ENCODE measurements around the gene MTCH2. TPM values are rescaled to one million over a fixed set of nuclear protein-coding genes. Genes with fewer than 3 reads are reported as not detected.

Gene MTCH2
- total and polyA plus RNA-seq, 2 donors (not counting 1 experiment from before 2014, with no cell fraction given): 64.4 to 169 TPM

- TF ChIP-seq EZH2 (IDR thresholded peaks at IDR 0.05; ENCODE audit: low read length, missing control alignments) (no peak), CTCF (conservative IDR thresholded peaks at IDR 0.05 in 1 of 2, IDR thresholded peaks at IDR 0.05 in 1 of 2; ENCODE audit: low read depth in 1 of 2, low read length in 2 of 2) (no peak)
- Histone ChIP-seq H3K9me3 (ENCODE audit: control insufficient read depth, insufficient read depth, low read depth, low read length) (no peaks in the 10 kb centered on the region), H3K4me2 (ENCODE audit: extremely low read depth, insufficient read depth, low read length) (no peak overlapping the region), H2AFZ (ENCODE audit: low read length) (no peak overlapping the region), H3K27me3 (ENCODE audit: control insufficient read depth, insufficient read depth, low read length) (peaks cover 10% of the 10 kb centered on the region), H3K79me2 (ENCODE audit: control insufficient read depth, insufficient read depth, low read length) (no peaks in the 10 kb centered on the region), H3K36me3 (ENCODE audit: control insufficient read depth, insufficient read depth, low read length) (peaks cover 11% of the 10 kb centered on the region), H4K20me1 (ENCODE audit: control insufficient read depth, extremely low read depth, insufficient read depth, low read length) (no peaks in the 10 kb centered on the region), H3K4me3 (replicated peaks in 1 of 4; ENCODE audit: control extremely low read depth in 1 of 4, insufficient read depth in 1 of 4, low read depth in 3 of 4, low read length in 4 of 4) (no peak overlapping the region), H3K9ac (ENCODE audit: insufficient read depth, low read length) (no peak overlapping the region), H3K4me1 (ENCODE audit: control insufficient read depth, extremely low read depth, insufficient read depth, low read length) (no peaks in the 10 kb centered on the region), H3K27ac (ENCODE audit: insufficient read depth, low read length) (no peak overlapping the region)
- no peak for DNase-seq (ENCODE audit: low read depth in 2 of 2)
Observed at GRCh38 chr11:47587039-47587716, 55.2 kb downstream of the MTCH2 start.

GRCh38 chr11:47586098-47586855, 56.1 kb downstream of the MTCH2 start, which contains the start of gene FAM180B:
TSS of gene FAM180B (plus strand) at chr11:47586678. CDS start at chr11:47586769, 91 bp downstream.
- peaks cover 6% of the 10 kb centered on the region for H3K27me3 ChIP-seq (ENCODE audit: control insufficient read depth, insufficient read depth, low read length)
- H3K79me2 ChIP-seq (ENCODE audit: control insufficient read depth, insufficient read depth, low read length): no peaks in the 10 kb centered on the region
- H3K9ac ChIP-seq (ENCODE audit: insufficient read depth, low read length): no peak within 1 kb of the TSS
- H3K9me3 ChIP-seq (ENCODE audit: control insufficient read depth, insufficient read depth, low read depth, low read length): no peaks in the 10 kb centered on the region
- H2AFZ ChIP-seq (ENCODE audit: low read length): no peak within 1 kb of the TSS
- no peak within 1 kb of the TSS for H3K4me2 ChIP-seq (ENCODE audit: extremely low read depth, insufficient read depth, low read length)
- no peaks in the 10 kb centered on the region for H3K4me1 ChIP-seq (ENCODE audit: control insufficient read depth, extremely low read depth, insufficient read depth, low read length)
- no peak within 1 kb of the TSS for H3K4me3 ChIP-seq (replicated peaks in 1 of 4; ENCODE audit: control extremely low read depth in 1 of 4, insufficient read depth in 1 of 4, low read depth in 3 of 4, low read length in 4 of 4)
- H4K20me1 ChIP-seq (ENCODE audit: control insufficient read depth, extremely low read depth, insufficient read depth, low read length): no peaks in the 10 kb centered on the region
- no peak within 1 kb of the TSS for H3K27ac ChIP-seq (ENCODE audit: insufficient read depth, low read length)
- DNase-seq (ENCODE audit: low read depth in 2 of 2): no peak
- peaks cover 16% of the 10 kb centered on the region for H3K36me3 ChIP-seq (ENCODE audit: control insufficient read depth, insufficient read depth, low read length)
- TF ChIP-seq CTCF (conservative IDR thresholded peaks at IDR 0.05 in 1 of 2, IDR thresholded peaks at IDR 0.05 in 1 of 2; ENCODE audit: low read depth in 1 of 2, low read length in 2 of 2): no peak
- TF ChIP-seq EZH2 (IDR thresholded peaks at IDR 0.05; ENCODE audit: low read length, missing control alignments): no peak

GRCh38 chr11:47583844-47584243, 58.5 kb downstream of the MTCH2 start:
- H3K4me2 ChIP-seq (ENCODE audit: extremely low read depth, insufficient read depth, low read length): no peak overlapping the region
- peaks cover 21% of the 10 kb centered on the region for H3K36me3 ChIP-seq (ENCODE audit: control insufficient read depth, insufficient read depth, low read length)
- no peak for DNase-seq (ENCODE audit: low read depth in 2 of 2)
- no peaks in the 10 kb centered on the region for H3K9me3 ChIP-seq (ENCODE audit: control insufficient read depth, insufficient read depth, low read depth, low read length)
- no peak overlapping the region for H3K4me3 ChIP-seq (replicated peaks in 1 of 4; ENCODE audit: control extremely low read depth in 1 of 4, insufficient read depth in 1 of 4, low read depth in 3 of 4, low read length in 4 of 4)
- no peak overlapping the region for H3K27ac ChIP-seq (ENCODE audit: insufficient read depth, low read length)
- peaks cover 20% of the 10 kb centered on the region for H3K79me2 ChIP-seq (ENCODE audit: control insufficient read depth, insufficient read depth, low read length)
- H2AFZ ChIP-seq (ENCODE audit: low read length): no peak overlapping the region
- H3K27me3 ChIP-seq (ENCODE audit: control insufficient read depth, insufficient read depth, low read length): no peaks in the 10 kb centered on the region
- H3K9ac ChIP-seq (ENCODE audit: insufficient read depth, low read length): no peak overlapping the region
- TF ChIP-seq CTCF (conservative IDR thresholded peaks at IDR 0.05 in 1 of 2, IDR thresholded peaks at IDR 0.05 in 1 of 2; ENCODE audit: low read depth in 1 of 2, low read length in 2 of 2): no peak
- no peak for TF ChIP-seq EZH2 (IDR thresholded peaks at IDR 0.05; ENCODE audit: low read length, missing control alignments)
- no peaks in the 10 kb centered on the region for H4K20me1 ChIP-seq (ENCODE audit: control insufficient read depth, extremely low read depth, insufficient read depth, low read length)
- peaks cover 3% of the 10 kb centered on the region for H3K4me1 ChIP-seq (ENCODE audit: control insufficient read depth, extremely low read depth, insufficient read depth, low read length)
